ENCODE data around the gene ZNHIT3. TPM values are rescaled to one million over a fixed set of nuclear protein-coding genes. Genes with fewer than 3 reads are reported as not detected.
"Not testable (repeated sequence)": the region's sequence is repeated elsewhere in the genome, so short reads cannot be mapped to it uniquely, and the experiment has no call there.

Gene ZNHIT3
- total RNA-seq, 1 experiment from 2014 or later = 37.9 TPM

- H3K27ac ChIP-seq (ENCODE audit: low read length) = no peak overlapping the region
- DNase-seq (no peak), ATAC-seq (no peak)
- ChIA-PET POLR2A (ENCODE audit: unreplicated experiment) (no interaction called here), CTCF (no interaction called here)
- H3K27me3 ChIP-seq (ENCODE audit: low read length) = no peaks in the 10 kb centered on the region
- H3K79me2 ChIP-seq (ENCODE audit: low read length) = no peaks in the 10 kb centered on the region
- H4K20me1 ChIP-seq (ENCODE audit: low read length) = no peaks in the 10 kb centered on the region
- H3K4me2 ChIP-seq (ENCODE audit: low read length) = no peak overlapping the region
- H3K9me2 ChIP-seq (replicated peaks; ENCODE audit: low read length) = no peaks in the 10 kb centered on the region
- intact Hi-C loops (cut with micrococcal nuclease) = no loop called here
- H3K4me3 ChIP-seq (ENCODE audit: low read length) = no peak overlapping the region
- TF ChIP-seq EZH2 (IDR thresholded peaks at IDR 0.05; ENCODE audit: low read length, unreplicated experiment) = no peak
- TF ChIP-seq EZH2phosphoT487 (IDR thresholded peaks at IDR 0.05; ENCODE audit: borderline replicate concordance, low read length) = no peak
- TF ChIP-seq CTCF (conservative IDR thresholded peaks at IDR 0.05; ENCODE audit: low read depth, low read length) = no peak
- no peaks in the 10 kb centered on the region for H3K4me1 ChIP-seq (ENCODE audit: insufficient read depth, low read length)
- no TSS peak for BruUV-seq (replicated peaks)
- H3F3A ChIP-seq (ENCODE audit: low read length, unreplicated experiment) = no peaks in the 10 kb centered on the region
- H3K9me3 ChIP-seq (ENCODE audit: low read length) = no peaks in the 10 kb centered on the region
- no peaks in the 10 kb centered on the region; the same call in 1 of the 2 replicates for H3K36me3 ChIP-seq (ENCODE audit: low read depth, low read length)
- H3K9ac ChIP-seq (ENCODE audit: low read length) = no peak overlapping the region
- no peak overlapping the region for H2AFZ ChIP-seq (ENCODE audit: low read length)
Observed at GRCh38 chr17:36506831-36507230, 20.4 kb downstream of the ZNHIT3 start.

GRCh38 chr17:36507266-36507665, 20.8 kb downstream of the ZNHIT3 start:
- ChIA-PET POLR2A (ENCODE audit: unreplicated experiment) (no interaction called here), CTCF (no interaction called here)
- Histone ChIP-seq H4K20me1 (ENCODE audit: low read length) (no peaks in the 10 kb centered on the region), H3K27ac (ENCODE audit: low read length) (no peak overlapping the region), H3K27me3 (ENCODE audit: low read length) (no peaks in the 10 kb centered on the region), H3K9ac (ENCODE audit: low read length) (no peak overlapping the region), H3K9me2 (replicated peaks; ENCODE audit: low read length) (no peaks in the 10 kb centered on the region), H3K36me3 (ENCODE audit: low read depth, low read length) (no peaks in the 10 kb centered on the region; the same call in 1 of the 2 replicates), H3K79me2 (ENCODE audit: low read length) (no peaks in the 10 kb centered on the region), H3K4me3 (ENCODE audit: low read length) (no peak overlapping the region), H3F3A (ENCODE audit: low read length, unreplicated experiment) (no peaks in the 10 kb centered on the region), H3K4me2 (ENCODE audit: low read length) (no peak overlapping the region), H3K9me3 (ENCODE audit: low read length) (no peaks in the 10 kb centered on the region), H2AFZ (ENCODE audit: low read length) (no peak overlapping the region), H3K4me1 (ENCODE audit: insufficient read depth, low read length) (no peaks in the 10 kb centered on the region)
- intact Hi-C loops (cut with micrococcal nuclease) = no loop called here
- BruUV-seq (replicated peaks) = no TSS peak
- TF ChIP-seq CTCF (conservative IDR thresholded peaks at IDR 0.05; ENCODE audit: low read depth, low read length) (no peak), EZH2phosphoT487 (IDR thresholded peaks at IDR 0.05; ENCODE audit: borderline replicate concordance, low read length) (no peak), EZH2 (IDR thresholded peaks at IDR 0.05; ENCODE audit: low read length, unreplicated experiment) (no peak)
- no peak for ATAC-seq
- DNase-seq = no peak

- H3K9me3 ChIP-seq (ENCODE audit: low read length); H3K4me1 ChIP-seq (ENCODE audit: insufficient read depth, low read length); DNase-seq; H3K9ac ChIP-seq (ENCODE audit: low read length); intact Hi-C loops (cut with micrococcal nuclease); POLR2A ChIA-PET (ENCODE audit: unreplicated experiment); H3K27me3 ChIP-seq (ENCODE audit: low read length); H3K9me2 ChIP-seq (replicated peaks; ENCODE audit: low read length); BruUV-seq (replicated peaks); CTCF ChIA-PET; H3K4me3 ChIP-seq (ENCODE audit: low read length); H2AFZ ChIP-seq (ENCODE audit: low read length); H3K36me3 ChIP-seq (ENCODE audit: low read depth, low read length); H3K79me2 ChIP-seq (ENCODE audit: low read length); ATAC-seq; H4K20me1 ChIP-seq (ENCODE audit: low read length); H3K4me2 ChIP-seq (ENCODE audit: low read length); H3F3A ChIP-seq (ENCODE audit: low read length, unreplicated experiment); H3K27ac ChIP-seq (ENCODE audit: low read length): not testable (repeated sequence)
Observed at GRCh38 chr17:36508439-36508838, 22.0 kb downstream of the ZNHIT3 start.
